IPS-18c (cell line): ENCODE measurements around the gene ITGA5.

Experiments used
- H3K4me3 ChIP-seq: 2 replicates; pipeline ENCODE4 v1.7.0; 2013; ENCODE audit warnings: low read depth, mild to moderate bottlenecking, low read length, moderate library complexity; ENCODE audit not compliant: insufficient read depth
- H3K9me3 ChIP-seq: one replicate; pipeline ENCODE4 v1.6.1; 2013; ENCODE audit warnings: mild to moderate bottlenecking, low read length, moderate library complexity; ENCODE audit not compliant: control insufficient read depth, insufficient read depth

Gene ITGA5

DNA sequence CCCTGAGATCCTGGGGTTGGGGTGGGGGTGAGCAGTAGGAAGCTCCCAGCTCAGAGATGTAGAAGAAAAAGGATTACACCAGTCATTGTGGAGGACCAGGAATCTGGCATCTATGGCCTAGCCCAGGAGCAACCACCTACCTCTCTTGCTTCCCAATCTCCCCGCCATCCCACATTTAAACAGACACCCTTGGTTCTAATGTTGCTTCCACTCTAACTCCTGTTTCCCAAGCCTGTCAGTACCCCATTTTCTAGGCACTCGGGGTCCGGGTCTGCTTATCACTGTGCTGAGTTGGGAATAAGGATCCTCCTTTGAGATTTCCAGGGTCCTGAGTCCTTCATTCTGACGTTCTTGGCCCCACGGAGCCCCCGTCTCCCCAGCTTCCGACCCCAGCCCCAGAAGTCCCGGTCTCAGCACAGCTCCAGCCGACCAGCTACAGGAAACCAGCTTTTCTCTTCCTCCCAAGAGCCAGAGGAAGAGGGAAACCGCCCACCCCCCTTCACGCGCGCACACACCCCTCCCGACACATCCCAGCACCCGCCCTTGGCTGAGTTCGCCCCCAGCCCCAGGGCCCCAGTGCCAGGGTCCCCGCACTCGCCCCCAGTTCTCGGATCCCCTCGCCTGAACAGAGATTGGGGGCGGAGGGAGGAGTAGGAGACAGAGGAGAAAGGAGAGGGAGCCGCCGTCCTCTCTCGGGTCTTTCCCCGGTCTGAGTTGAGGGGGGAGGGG, 1.2 kb downstream of the ITGA5 start:
- H3K4me3 ChIP-seq, result peak overlapping the region; percentile 72
- H3K9me3 ChIP-seq, result no peaks in the 10 kb centered on the region

DNA sequence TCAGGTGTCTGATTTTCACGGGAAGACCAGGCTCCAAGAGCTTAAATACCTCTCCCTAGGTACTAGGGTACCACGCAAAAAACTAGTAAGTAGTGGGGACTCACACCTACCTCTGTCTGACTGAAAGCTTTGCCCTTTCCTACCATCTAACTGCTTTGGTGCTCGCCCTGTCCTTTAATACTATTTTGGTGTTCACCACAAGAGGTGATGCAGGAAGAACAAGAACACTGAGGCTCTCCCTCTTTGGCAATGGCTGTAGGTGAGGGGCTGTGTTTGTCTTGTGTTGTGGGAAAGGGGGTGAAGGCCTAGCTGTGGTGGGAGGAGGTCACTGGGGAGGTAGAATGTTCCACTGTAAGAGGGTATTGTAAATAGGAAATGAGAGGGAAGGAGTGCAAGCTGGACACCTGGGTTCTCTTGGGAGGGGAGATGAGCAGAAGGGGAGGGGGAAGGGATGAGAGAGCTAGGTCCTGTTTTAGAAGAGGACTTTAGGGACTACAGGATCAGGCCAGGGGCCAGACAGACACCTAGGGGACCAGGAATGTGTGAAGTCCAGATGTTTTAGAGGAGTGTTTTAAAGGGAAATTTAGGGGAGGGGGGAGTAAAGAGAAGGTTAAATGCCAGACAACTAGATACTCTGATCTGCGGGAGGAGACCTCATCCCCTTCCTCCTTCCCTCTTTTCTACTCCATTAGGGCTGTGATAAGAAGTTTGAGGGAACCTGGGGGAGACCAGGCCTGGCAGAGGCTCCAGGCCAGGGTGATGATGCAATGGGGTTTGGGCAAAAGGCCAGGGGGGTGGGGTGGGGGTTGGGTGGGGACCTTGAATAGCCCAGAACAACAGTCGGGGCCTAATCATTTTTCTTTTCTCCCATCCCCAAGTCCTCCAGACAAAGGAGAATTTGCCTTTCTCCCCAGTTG, 2.1 kb downstream of the ITGA5 start:
- Histone ChIP-seq H3K4me3 (no peak overlapping the region), H3K9me3 (no peaks in the 10 kb centered on the region)

DNA sequence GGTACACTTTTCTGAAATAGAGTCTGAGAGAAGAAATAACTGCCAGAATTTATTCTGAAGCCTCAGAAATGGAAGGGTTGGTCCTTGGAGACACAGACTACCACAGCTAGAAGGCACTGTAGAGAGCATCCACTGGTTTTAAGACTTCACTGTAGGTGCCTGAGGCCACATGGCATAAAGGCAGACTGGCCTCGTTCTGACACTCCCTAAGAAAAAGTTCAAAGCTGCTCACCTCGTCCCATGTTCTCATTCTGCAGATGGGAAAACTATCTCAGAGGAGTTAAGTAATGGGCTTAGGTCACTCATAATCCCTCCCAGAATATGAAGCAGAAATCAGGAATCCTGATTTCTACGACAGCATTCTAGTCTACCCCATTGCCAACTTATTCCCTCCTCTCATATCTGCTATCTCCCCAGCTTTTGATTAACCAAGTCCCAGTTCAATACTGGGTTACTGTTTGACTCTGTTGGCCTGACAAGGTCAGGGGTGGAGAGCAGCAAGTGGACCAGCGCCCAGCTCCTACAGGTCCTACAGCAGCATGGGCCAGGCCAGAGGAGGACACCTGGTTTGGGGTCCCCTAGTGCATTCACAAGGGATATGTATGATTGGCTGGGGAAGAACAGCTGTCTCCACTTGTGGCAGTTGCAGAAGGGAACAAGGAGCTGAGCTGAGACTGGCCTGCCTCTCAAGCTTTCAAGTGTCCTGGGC, 3.7 kb downstream of the ITGA5 start:
- Histone ChIP-seq H3K9me3 (no peaks in the 10 kb centered on the region), H3K4me3 (no peak overlapping the region)

DNA sequence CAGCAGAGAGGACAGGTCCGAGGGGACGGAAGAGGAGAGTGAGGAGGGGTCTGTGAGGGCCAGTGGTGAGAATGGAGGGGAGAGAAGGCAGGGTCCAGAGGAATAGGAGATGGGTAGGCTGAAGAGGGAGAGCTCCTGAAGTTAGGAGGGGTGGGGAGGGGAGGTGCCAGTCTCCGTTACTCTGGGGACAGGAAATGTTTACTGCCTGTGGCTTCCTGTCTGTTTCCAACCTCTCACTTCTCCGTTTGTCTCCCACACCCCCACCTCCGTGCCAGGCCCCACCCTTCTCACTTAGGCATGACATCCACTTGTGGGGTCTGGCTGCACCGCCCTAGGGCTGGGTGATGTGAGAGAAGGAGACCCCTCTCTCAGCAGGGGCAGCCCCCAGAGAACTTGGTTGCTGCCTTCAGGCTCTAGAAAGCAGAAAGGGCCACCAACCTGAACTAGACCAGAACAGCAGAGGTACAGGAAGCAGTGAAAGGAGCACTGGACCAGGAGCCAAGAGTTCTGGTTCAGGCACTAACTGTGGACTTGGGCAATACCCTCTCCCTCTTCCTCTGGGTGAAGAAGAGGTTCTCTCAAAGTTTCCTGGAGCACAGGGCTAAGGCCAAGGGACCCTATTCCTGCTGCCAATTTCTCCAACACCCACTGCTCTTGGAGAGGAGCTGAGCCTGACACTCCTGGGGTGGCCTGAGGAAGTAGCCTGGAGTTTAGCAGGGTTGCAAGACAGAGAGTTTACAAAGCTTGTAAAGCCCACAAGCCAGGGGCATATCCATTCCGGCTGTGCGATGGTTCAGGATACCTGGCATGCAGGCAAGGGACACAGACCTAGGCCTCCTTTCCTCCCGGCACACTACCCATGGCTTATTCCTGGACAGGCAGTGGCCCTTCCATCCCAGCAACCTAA, 5.5 kb downstream of the ITGA5 start:
- no peaks in the 10 kb centered on the region for H3K9me3 ChIP-seq
- H3K4me3 ChIP-seq, result no peak overlapping the region

- Histone ChIP-seq H3K9me3 (no peaks in the 10 kb centered on the region), H3K4me3 (no peak overlapping the region)
These were observed 6.3 kb downstream of the ITGA5 start for GRCh38 chr12:54412786-54413185.

- no peaks in the 10 kb centered on the region for H3K9me3 ChIP-seq
- no peak overlapping the region for H3K4me3 ChIP-seq
These were observed 6.7 kb downstream of the ITGA5 start for GRCh38 chr12:54412348-54412747.

DNA sequence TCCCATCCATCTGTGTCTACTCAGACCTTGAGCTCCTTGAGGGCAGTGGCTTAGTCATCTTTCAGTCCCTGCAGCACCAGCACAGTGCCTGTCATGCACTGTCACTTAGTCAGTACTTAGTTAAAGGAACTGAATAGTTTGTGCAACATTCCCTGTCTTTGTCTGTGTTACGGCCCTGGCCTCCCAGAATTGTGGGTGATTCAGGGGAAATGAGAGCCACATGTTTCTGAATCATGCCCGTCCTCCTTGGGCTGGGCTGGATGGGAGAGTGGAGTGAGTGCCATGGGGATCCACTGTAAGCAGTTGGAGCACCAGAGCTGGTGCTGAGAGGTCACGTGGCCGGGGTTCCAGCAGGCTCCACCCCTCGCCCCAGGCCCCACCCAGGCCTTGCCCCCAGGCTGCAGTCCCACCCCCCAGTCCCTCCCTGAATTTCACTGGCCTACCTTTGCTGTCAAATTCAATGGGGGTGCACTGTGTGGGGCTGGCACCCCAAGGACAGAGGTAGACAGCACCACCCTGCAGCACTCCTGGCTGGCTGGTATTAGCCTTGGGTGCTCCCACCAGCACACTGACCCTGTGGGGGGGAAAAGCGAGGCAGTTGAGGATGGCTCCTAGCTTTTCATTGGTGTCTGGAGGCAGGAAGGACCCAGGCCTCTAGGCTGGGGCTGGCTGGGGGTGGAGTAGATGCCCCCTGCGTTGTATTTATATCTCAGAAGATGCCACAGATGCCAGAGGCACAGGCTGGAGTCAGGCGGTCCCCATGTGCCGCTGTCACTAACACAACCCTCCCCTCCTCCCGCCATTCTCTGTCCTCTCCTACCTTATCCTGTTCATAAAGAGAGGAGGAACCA, 7.5 kb downstream of the ITGA5 start:
- Histone ChIP-seq H3K9me3 (no peaks in the 10 kb centered on the region), H3K4me3 (no peak overlapping the region)

GRCh38 chr12:54409267-54409666, 9.8 kb downstream of the ITGA5 start:
- Histone ChIP-seq H3K4me3 (no peak overlapping the region), H3K9me3 (no peaks in the 10 kb centered on the region)

GRCh38 chr12:54407183-54407905, 11.7 kb downstream of the ITGA5 start:
- Histone ChIP-seq H3K4me3 (no peak overlapping the region), H3K9me3 (no peaks in the 10 kb centered on the region)

DNA sequence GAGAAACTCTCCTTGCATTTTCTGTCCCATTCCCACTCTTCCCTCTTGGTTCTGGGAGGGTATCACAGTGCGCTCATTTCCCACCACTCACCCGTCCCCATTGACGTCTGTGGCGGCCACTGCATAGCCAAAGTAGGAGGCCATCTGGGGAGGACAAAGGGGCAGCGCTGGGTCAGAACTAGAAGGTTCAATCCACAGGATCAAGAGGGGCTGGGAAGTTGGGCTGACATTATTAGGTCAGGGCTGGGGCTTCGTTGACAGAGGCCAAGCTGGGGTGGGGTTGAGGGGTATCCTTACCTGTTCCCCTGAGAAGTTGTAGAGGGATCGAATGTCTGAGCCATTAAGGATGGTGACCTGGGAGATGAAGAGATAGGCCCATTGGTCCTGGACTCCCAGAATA, 13.5 kb downstream of the ITGA5 start:
- no peaks in the 10 kb centered on the region for H3K9me3 ChIP-seq

GRCh38 chr12:54405106-54405505, 14.0 kb downstream of the ITGA5 start:
- Histone ChIP-seq H3K4me3 (no peak overlapping the region), H3K9me3 (no peaks in the 10 kb centered on the region)

More for the DNA sequence above, 13.5 kb downstream of the ITGA5 start:
- H3K4me3 ChIP-seq, result no peak overlapping the region

DNA sequence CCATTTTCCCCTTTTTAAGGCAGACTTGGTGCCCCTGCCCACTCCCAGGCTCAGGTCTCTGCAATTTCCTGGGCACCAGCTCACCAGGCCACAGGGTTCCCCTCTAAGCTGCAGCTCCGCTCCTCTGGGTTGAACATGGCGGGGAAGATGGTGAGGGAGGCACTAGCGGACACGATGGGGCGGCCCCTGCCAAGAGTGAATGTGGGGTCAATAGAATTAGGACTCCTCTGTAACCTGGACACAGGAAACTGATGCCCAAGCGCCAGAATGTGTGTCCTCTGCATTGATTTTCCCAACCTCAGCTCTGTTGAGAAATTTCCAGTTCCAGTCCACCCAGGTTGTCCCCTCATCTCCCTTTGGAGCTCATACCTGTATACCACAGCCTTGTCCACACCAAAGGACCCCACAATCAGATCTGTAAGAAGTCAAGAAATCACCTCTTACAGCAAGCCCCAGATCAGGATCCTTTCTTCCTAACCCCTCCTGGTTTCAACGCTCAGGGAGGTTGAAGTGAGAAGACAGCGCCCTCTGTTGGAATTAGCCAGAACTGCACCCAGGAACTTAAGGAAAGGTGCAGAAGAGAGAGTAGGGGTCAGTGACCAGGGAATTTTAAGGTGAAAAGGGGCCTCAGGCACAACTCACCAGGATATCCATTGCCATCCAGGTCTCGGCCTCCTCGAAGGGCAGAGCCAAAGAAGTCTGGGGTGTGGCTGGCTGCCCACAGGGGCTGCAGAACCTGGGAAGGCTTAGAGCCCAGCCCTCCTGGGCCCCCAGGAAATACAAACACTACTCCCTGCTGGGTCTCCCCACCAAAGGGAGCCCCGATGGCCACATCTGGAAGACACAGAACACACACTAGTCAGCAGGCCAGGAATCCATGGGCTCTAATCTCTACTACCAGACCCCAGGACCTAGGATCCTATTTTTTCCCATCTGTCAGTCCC, 14.7 kb downstream of the ITGA5 start:
- Histone ChIP-seq H3K4me3 (no peak overlapping the region), H3K9me3 (no peaks in the 10 kb centered on the region)

GRCh38 chr12:54401119-54401518, 17.9 kb downstream of the ITGA5 start:
- H3K9me3 ChIP-seq, result no peaks in the 10 kb centered on the region
- no peak overlapping the region for H3K4me3 ChIP-seq

- no peak overlapping the region for H3K4me3 ChIP-seq
- H3K9me3 ChIP-seq, result no peaks in the 10 kb centered on the region
These were observed 19.9 kb downstream of the ITGA5 start for GRCh38 chr12:54398995-54399793.
